ENCODE measurements around the gene COPS8.

The COPS8 gene

DNA sequence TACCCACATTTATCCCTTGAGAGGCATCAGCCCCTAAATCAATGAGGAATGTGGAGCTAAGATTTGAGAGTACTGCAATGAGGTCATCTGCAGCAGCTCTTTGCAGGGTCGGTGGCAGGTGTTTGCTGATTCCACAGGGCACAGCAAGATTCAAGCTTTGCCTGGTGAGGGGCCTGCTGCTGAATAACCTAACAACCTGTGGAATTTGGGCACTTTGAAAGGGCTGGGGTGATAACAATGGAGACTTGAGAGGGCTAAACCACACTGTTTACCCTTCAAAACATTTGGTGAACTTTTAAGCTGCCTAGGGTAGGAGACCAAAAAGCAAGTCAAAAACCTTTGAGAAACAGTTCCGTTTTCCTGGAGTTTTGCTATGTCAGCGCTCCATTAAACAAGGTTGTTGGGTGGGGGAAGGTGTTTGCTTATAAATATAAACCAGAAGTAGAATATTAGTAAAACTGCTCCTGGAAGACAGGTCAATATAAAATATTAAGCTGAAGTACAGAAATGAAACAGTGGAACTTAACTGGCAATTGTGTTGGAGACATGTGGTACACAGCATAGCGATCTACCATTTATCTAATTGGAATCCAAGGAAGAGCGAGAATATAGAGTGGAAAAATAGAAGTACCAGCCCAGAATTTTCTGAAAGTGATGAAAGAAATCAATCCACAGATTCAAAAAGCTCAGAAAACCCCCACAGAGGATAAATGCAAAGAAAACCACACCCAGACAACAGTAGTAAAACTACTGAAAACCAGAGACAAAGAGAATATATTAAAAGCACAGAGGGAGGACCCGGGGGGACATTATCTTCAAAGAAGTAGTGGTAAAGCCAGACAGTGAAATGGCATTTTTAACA lies 15.7 kb downstream of the COPS8 start:
- no peak for DNase-seq (ENCODE audit: low read depth)

GRCh38 chr2:237102428-237102827 lies 16.7 kb downstream of the COPS8 start:
- no peak for DNase-seq (ENCODE audit: low read depth)

GRCh38 chr2:237109421-237109934 lies 23.8 kb downstream of the COPS8 start:
- no peak for DNase-seq (ENCODE audit: low read depth)

DNA sequence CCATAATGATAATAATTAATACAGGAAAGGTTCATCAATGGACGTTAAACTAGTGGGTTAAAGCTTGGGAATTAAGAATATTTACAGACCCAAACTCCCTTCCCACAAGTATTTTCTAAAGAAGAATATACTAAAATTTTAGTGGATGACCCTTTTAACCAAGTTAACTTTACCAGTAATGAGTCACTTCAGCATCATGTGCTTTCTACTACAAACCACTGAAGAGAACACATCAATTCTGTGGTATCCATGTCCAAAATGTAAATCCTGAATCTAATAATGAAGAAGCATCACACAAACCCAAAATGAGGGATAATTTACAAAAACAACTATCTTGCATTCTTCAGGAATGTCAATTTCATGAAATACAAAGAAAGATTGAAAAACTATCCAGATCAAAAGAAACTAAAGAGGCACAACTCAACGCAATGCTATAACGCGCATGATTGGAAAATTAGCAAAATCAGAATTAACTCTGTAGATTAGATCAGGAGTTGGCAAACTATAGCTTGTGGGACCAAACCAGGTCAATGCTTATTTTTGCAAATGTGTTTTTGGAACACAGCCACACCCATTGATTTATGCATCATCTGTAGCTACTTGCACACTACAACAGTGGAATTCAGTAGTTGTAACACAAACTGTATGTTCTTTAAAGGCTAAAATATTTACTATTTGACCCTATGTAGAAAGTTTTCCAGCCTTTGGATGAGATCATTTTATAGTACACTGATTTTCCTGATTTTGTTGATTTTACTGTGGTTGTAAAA lies 27.5 kb downstream of the COPS8 start:
- DNase-seq (ENCODE audit: low read depth) = no peak

- DNase-seq (ENCODE audit: low read depth) = no peak
These were observed 30.2 kb downstream of the COPS8 start for GRCh38 chr2:237115870-237116269.

GRCh38 chr2:237116431-237116830 lies 30.7 kb downstream of the COPS8 start:
- no peak for DNase-seq (ENCODE audit: low read depth)

DNA sequence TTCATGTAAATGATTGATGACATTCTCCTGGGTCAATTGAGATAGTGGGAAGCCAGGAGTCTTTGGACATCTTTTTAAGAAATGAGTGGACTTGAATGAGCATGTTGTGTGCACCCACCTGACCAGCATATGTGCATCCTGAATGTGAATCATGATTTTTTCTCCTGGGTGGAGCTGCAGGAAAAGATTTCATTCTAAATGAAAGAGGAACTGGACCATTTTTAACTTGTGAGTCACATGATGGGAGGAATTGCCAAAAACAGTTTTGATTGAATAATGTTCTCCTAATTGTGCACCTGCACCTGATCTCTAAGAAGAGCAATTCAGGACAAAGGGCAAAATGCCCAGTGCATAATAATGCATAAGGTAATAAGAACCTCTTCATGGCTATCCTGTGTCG lies 32.3 kb downstream of the COPS8 start:
- no peak for DNase-seq (ENCODE audit: low read depth)

- no peak for DNase-seq (ENCODE audit: low read depth)
These were observed 33.0 kb downstream of the COPS8 start for GRCh38 chr2:237118561-237119155.

DNA sequence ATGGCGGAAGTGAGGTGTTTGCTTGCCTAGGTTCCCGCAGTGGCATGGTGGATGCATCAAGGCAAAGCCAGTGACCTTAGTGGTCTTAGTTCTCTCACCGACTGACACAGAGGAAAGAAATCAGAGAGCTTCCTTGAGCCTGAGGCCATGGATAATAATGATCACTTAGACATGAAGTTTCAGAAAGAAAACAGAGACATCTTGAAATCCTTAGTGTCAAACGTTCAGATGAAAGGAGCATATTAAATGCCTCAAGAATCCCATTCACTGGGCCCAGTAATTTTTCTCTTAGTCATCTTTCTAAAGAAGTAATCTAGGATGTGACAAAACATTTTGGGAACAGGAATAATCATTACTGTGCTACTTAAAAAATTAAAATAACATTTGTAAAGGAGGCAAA lies 35.2 kb downstream of the COPS8 start:
- no peak for DNase-seq (ENCODE audit: low read depth)

GRCh38 chr2:237121321-237121720 lies 35.6 kb downstream of the COPS8 start:
- no peak for DNase-seq (ENCODE audit: low read depth)

- no peak for DNase-seq (ENCODE audit: low read depth)
These were observed 36.6 kb downstream of the COPS8 start for GRCh38 chr2:237122214-237122666.

DNA sequence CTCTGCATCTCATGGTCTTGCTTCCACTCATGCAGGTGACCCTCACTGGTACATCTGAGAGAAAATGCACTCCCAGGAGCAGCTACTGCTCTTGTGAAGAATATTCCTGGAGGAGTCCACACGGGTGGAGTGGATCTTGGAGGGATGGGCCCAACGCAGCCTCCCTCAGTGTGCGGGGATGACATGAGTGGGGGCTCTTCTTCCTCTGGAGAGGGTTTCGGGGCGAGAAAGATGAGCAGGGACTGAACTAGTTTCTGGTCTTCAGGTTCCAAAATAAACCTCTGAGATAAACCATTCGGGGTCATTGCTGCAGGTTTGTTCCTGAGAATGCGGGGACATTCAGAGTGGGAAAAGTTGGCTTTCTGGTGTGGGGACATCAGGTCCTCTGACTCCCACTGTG lies 39.1 kb downstream of the COPS8 start:
- DNase-seq (ENCODE audit: low read depth) = no peak

DNA sequence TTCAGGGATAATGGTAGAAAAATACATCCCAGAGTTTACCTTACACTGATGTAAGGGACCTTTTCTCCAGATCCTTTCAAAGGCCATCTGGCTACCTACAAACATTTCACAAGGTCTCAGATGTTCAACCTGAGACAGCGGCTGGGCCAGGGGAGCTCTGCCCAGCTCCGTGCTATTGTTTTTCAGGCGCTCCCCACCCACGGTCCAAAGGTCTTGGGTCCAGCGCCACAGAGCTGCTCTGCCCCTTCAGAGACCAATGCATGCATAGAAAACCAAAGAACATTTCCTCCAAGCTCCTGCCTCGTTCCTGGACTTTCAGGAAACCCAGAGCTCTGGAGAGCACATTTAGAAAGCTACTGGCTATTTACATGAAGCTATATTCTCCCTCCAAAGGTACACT lies 40.3 kb downstream of the COPS8 start:
- DNase-seq (ENCODE audit: low read depth) = no peak

- no peak for DNase-seq (ENCODE audit: low read depth)
These were observed 41.0 kb downstream of the COPS8 start for GRCh38 chr2:237126519-237127174.

DNA sequence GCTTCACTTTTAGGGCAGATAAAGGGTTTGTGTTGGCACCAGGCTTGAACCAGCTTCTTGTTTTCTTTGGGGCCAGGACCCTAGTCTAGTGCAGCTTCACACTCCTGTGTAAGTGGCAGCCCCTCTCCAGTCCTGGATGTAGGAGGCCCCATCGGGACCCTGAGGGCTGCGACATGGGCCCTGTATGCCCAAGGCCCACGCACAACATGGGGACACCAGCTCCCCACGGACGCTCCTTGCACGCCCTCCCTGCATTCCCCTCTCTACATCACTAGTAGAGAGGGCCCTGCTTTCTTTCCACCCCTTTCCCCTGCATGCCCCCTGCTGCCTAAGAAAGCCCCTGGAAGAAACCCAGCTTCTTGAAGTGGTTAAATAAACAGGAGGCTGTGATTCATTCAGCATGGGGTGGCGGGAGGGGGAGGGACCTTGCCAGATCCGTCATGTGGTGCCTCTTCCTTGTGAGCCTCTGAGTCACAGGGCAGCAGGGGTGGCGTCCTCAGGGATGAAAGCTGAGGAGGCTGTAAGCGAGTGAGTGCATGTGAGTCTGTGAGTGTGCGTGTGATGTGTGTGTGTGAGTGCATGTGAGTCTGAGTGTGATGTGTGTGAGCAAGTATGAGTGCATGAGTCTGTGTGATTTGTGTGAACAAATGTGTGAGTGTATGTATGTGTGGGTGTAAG lies 42.5 kb downstream of the COPS8 start:
- peak; percentile 91 for DNase-seq (ENCODE audit: low read depth)

GRCh38 chr2:237128845-237129592 lies 43.3 kb downstream of the COPS8 start:
- no peak for DNase-seq (ENCODE audit: low read depth)

- no peak for DNase-seq (ENCODE audit: low read depth)
These were observed 44.1 kb downstream of the COPS8 start for GRCh38 chr2:237129625-237130263.

GRCh38 chr2:237130562-237131421 lies 45.1 kb downstream of the COPS8 start:
- DNase-seq (ENCODE audit: low read depth) = no peak
